GM19324 (cell line): ENCODE results near the gene ELAVL1.
"Not testable (repeated sequence)": the region's sequence is repeated elsewhere in the genome, so short reads cannot be mapped to it uniquely, and the experiment has no call there.

Experiments used
- ATAC-seq: cut with Tn5 transposase; IDR thresholded peaks from one replicate; pipeline ENCODE4 v1.9.1; 2021; ENCODE audit warnings: mild to moderate bottlenecking, moderate library complexity; ENCODE audit not compliant: unreplicated experiment, low FRiP score

ELAVL1 gene

GRCh38 chr19:7943444-7944176 is 61.8 kb downstream of the ELAVL1 start, which contains the start of gene TIMM44:
TSS of gene TIMM44 (minus strand) at chr19:7943666. CDS start at chr19:7943651, 15 bp downstream.
- ATAC-seq: peak; percentile 94

GRCh38 chr19:7942981-7943443 is 62.4 kb downstream of the ELAVL1 start:
- ATAC-seq: no peak

DNA sequence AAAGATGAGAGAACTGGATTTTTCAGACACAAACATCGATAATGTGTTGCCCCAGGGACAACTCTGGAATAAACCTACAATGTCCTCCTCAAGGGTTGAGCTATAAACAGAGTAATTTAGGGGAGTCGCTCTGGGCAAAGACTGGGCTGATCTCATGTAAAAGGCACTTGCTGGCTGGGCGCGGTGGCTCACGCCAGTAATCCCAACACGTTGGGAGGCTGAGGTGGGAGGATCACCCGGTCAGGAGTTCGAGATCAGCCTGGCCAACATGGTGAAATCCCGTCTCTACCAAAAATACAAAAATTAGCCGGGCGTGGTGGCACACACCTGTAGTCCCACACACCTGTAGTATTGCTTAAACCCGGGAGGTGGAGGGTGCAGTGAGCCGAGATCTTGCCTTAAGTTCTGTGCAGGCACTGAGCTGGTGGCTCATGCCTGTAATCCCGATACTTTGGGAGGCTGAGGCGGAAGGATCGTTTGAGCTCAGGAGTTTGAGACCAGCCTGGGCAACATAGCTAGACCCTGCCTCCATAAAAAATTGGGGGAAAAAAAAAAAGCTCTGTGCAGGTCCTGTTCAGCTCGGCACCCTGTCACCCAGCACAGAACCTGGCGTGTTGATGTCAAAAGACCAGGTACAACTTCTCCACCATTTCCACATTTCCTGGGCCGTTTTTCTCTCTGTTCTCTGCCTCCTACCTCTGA is 63.4 kb downstream of the ELAVL1 start:
- no peak for ATAC-seq

- no peak for ATAC-seq
These were observed 64.6 kb downstream of the ELAVL1 start for GRCh38 chr19:7940841-7941240.

DNA sequence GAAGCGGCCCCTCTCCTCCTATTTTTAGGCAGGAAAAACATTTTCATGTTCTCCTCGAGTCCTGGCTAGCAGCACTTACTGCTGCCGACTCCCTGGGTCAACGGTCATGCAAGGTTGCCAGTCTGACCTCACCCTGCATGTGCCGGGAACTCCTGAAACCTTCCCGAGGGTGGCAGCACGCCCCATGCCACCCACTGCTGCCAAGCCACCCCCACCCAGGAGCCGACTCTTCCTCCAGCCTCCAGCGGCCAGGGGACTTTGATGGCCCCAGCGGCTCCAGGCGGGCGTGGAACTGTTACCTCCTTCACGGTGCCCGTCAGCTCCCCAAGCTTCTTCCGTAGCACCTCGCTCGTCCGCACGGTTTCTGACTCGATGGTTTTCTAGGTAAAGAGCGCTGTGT is 70.7 kb downstream of the ELAVL1 start:
- no peak for ATAC-seq

GRCh38 chr19:7933828-7934725 is 71.4 kb downstream of the ELAVL1 start:
- ATAC-seq: no peak

- ATAC-seq: no peak
These were observed 72.0 kb downstream of the ELAVL1 start for GRCh38 chr19:7933411-7933810.

DNA sequence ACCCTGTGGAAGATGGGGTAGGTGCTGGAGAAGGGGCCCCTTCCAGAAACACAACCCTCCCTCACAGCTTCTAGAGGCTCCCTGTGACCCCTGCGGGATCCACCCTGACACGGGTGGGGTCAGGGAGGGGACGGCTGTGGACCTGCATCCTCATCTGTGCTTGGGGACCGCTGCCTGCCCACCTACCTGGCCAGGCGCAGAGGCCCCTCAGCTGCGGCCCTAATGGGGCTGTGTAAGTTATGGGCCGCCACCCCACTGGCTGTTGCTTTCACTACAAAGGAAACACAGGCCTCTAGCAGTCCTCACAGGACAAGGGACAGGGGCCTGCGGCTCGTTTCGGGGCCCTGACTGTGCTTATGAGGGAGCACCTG is 72.5 kb downstream of the ELAVL1 start:
- ATAC-seq: no peak

DNA sequence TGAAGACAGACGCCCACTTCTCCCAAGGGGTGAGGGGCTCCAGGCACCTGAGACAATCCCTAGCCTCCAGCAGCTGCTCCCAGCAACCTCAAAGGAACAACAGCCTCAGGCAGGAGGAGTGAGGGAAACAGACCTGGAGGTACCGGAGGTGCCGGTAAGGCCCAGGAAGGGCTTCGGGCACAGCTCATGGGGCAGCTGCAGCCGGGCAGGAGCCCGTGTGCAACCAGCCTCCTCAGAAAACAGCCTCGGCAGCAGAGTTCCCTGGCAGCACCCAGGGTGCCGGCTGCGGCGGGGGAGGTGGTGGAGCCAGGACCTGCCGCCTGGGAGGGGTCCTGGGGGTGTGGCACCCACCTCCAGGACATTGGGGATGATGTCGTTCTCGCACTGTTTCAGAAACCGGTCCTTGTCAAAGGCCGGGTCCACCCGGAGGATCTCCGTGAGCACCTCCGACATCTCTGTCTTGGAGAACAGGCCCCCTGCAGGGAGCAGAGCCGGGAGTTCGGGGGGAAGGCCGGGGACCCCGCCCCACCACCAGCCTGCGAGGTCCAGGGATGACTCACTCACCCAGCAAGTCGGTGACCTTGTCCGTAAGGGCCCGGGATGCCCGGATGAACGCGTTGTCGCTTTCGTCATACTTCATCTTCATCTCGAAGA is 73.0 kb downstream of the ELAVL1 start:
- no peak for ATAC-seq

DNA sequence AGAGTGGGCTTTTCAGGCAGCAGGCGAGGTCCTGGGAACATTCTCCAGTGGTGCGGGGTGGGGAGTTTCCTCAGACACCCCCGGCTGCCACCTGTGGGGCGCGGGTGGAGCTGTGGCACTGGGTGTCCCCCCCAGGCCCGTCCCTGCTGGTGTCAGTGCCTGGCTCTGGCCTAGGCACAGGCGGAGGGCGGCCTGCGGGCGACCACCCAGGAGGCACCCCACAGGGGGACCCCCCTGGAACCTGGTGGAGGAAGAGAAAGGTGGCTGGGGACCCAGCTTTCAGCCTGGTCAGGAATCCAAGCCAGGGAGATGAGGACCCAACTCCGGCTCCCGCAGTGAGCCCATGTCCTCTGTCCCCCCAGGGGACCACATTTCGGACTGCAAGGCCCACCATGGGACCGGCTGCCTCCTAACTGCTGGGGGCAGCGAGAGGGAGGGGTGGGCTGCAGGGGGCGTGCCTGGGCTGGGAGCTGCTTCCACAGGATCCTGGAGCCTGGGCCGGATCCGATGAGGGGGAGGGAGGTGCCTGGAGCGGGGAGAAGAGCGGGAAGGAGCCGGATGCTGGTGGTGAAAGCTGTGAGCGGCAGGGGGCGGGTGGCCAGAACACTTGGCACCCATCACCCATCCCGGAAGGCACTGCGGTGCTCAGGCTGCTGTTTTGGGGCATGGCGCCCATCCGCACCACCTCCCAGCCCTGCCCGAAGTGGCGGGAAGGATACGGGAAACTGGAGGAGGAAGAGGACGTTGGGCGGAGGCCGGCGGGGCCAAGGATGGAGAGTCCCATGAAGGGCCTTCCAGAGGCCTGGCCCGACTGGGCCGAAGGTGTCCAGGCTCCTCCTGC is 74.0 kb downstream of the ELAVL1 start:
- ATAC-seq: no peak

GRCh38 chr19:7930765-7931164 is 74.7 kb downstream of the ELAVL1 start:
- no peak for ATAC-seq

DNA sequence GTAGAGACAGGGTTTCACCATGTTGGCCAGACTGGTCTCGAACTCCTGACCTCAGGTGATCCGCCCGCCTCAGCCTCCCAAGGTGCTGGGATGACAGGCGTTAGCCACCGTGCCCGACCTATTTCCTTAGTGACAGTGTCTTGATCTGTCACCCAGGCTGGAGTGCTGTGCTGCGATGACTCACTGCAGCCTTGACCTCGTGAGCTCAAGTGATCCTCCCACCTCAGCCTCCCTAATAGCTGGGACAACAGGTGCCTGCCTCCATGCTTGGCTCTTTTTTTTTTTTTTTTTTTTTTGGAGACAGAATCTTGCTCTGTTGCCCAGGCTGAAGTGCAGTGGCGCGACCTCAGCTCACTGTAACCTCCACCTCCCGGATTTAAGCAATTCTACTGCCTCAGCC is 75.4 kb downstream of the ELAVL1 start:
- not testable (repeated sequence) for ATAC-seq

DNA sequence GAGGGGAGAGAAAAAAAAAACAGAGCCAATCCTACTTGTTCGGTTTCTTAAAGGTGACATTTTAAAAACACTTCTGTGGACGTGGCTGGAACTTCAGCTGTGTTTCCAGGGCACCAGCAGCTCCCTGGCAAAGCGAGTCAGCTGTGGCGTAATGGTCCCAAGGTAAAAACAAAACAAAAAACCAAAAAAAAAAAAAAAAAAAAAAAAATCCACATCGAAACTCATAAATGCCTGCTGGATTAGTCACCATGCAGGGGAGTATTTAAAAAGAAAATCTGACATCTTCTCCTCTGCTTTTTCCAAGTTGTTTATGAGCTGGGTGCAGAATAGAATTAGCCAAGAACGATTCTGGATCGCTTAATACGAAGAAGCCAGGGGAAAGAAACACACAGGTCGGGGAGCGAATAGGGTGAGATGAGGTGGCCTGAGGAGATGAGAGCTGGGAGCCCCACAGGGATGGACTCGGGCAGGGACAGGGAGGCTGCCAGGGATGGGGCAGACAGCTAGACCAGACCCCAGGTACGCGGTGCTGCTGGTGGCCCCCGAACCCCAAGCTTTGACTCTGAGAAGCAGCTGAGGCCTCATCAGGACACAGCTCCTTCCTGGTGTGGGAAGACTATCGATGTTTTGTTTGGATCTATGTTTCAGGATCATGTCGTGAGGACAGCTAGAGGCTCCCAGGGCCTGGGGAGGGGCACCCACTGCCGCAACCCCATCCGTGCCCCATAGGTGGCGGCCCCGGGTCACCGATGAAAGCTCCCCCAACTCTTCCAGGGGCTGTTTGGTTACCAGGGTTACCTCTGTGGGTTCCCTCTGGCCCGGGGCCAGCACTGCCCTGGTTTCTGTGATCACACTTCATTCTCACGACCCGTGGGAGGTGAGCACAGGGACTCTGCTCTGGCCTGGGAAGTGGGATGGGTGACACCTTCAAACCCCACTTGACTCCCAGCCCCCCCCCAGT is 76.4 kb downstream of the ELAVL1 start:
- no peak for ATAC-seq

GRCh38 chr19:7928334-7928706 is 77.1 kb downstream of the ELAVL1 start:
- no peak for ATAC-seq

DNA sequence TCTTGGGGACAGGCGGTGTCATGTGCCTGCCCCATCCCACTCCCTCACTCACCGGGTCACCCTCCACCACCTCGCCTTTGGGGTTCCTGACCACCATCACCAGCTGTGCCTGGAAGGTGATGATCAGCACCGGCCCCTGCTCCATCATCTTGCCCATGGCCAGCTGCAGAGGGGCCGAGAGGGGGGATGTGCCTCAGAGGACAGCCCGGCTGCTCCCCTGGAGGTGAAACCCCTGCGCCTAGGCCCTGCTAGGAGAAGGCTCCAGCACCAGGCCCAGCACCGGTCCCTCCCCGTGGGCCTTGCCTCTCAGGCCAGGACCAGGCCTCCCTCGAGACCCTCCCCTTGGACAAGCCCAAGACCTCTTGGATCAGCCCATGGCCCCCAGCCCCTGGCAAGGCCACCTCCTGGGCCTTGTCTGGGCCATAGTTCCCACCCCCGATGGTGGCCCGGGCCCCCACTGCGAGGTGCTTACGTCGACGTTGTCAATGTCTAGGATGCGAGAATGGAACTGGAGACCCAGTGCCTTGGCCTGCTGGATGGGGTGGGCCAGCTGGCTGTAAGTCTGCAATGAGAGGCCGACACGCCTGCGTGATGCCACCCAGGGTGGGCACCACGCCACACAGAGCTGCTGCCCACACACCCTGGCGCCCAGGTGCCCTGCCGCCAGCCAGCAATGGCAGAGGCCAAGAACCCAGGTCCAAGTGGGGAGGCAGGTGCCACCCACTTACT is 77.7 kb downstream of the ELAVL1 start:
- ATAC-seq: no peak

- no peak for ATAC-seq
These were observed 78.5 kb downstream of the ELAVL1 start for GRCh38 chr19:7926727-7927604.
